Naive thymus-derived CD4-positive, alpha-beta T cell (primary cell): ENCODE results near the gene PMVK. TPM values are rescaled to one million over a fixed set of nuclear protein-coding genes. Genes with fewer than 3 reads are reported as not detected.

Source experiments
- ATAC-seq: fragments of 150-1000 bp; cut with Tn5 transposase; 2 replicates; pipeline ENCODE4 v1.10.0; 2021; ENCODE audit warnings: mild to moderate bottlenecking, moderate library complexity
- CTCF ChIA-PET: fragments of 350-600 bp; sonication (Branson Sonifier 250); formaldehyde crosslinking; loops from one replicate; lab custom pipeline; 2021; ENCODE audit warnings: antibody characterized with exemption; lab: Charles Lee
- POLR2A ChIA-PET: fragments of 350-600 bp; sonication (Branson Sonifier 250); formaldehyde crosslinking; loops from one replicate; lab custom pipeline; 2021; ENCODE audit warnings: antibody characterized with exemption, inconsistent platforms; lab: Charles Lee
- DNase-seq, 9 donors: peaks; one replicate each; pipeline versions ENCODE4 v3.0.0 to v3.0.0-alpha.2; 2020 to 2022; ENCODE audit warnings: mixed read lengths in 1 of 9
- H3K27ac ChIP-seq: one replicate; pipeline ENCODE4 v1.7.0; 2013; ENCODE audit warnings: mild to moderate bottlenecking, low read depth, low read length, moderate library complexity
- H3K27me3 ChIP-seq, 2 donors: one replicate each; pipeline ENCODE4 v1.7.0; 2013; ENCODE audit warnings: low read length in 2 of 2, mild to moderate bottlenecking in 2 of 2, moderate library complexity in 2 of 2; ENCODE audit not compliant: control insufficient read depth in 2 of 2, insufficient read depth in 2 of 2
- H3K36me3 ChIP-seq, 3 experiments: 1 replicate in 2 of 3; 2 replicates in 1 of 3; pipeline ENCODE4 v1.7.0; 2013; ENCODE audit warnings: low read length in 3 of 3, mild to moderate bottlenecking in 3 of 3, moderate library complexity in 1 of 3; ENCODE audit not compliant: insufficient read depth in 3 of 3, control insufficient read depth in 2 of 3
- H3K4me1 ChIP-seq, 2 donors: one replicate each; pipeline ENCODE4 v1.7.0; 2013; ENCODE audit warnings: low read length in 2 of 2, mild to moderate bottlenecking in 2 of 2, moderate library complexity in 1 of 2; ENCODE audit not compliant: control insufficient read depth in 2 of 2, insufficient read depth in 2 of 2
- H3K4me3 ChIP-seq: 2 replicates; pipeline ENCODE4 v1.7.0; 2013; ENCODE audit warnings: mild to moderate bottlenecking, low read length
- H3K9me3 ChIP-seq, 3 experiments: 1 replicate in 2 of 3; 2 replicates in 1 of 3; pipeline ENCODE4 v1.7.0; 2013; ENCODE audit warnings: low read length in 3 of 3; ENCODE audit not compliant: control insufficient read depth in 2 of 3
- H3K27ac Mint-ChIP-seq, 9 donors: one replicate each; pipeline ENCODE4 v1.8.0; 2020 to 2022; ENCODE audit warnings: mixed read lengths in 9 of 9, mild to moderate bottlenecking in 8 of 9, moderate library complexity in 5 of 9, inconsistent platforms in 2 of 9
- H3K27me3 Mint-ChIP-seq, 5 donors: one replicate each; pipeline ENCODE4 v1.8.0; 2021 to 2022; ENCODE audit warnings: mixed read lengths in 5 of 5, mild to moderate bottlenecking in 1 of 5
- H3K36me3 Mint-ChIP-seq, 5 donors: one replicate each; pipeline ENCODE4 v1.8.0; 2020 to 2022; ENCODE audit warnings: mixed read lengths in 5 of 5, mild to moderate bottlenecking in 3 of 5, inconsistent platforms in 1 of 5
- H3K4me1 Mint-ChIP-seq, 7 donors: one replicate each; pipeline ENCODE4 v1.8.0; 2020 to 2022; ENCODE audit warnings: mixed read lengths in 7 of 7, mild to moderate bottlenecking in 3 of 7, inconsistent platforms in 1 of 7
- H3K4me3 Mint-ChIP-seq, 10 donors: one replicate each; pipeline ENCODE4 v1.8.0; 2020 to 2022; ENCODE audit warnings: mild to moderate bottlenecking in 10 of 10, mixed read lengths in 10 of 10, moderate library complexity in 6 of 10, inconsistent platforms in 2 of 10
- H3K9me3 Mint-ChIP-seq, 11 donors: one replicate each; pipeline ENCODE4 v1.8.0; 2020 to 2022; ENCODE audit warnings: mixed read lengths in 11 of 11, mild to moderate bottlenecking in 4 of 11, inconsistent platforms in 1 of 11, moderate library complexity in 1 of 11
- intact Hi-C, 2 donors: fragments of 100-400 bp; cut with micrococcal nuclease; formaldehyde crosslinking; loops; one replicate each; pipeline ENCODE4 v1.15.1; 2023
- polyA plus RNA-seq, 2 donors: library from polyadenylated mRNA; unstranded; fragments of 300-500 nt; fragmentation: Illumina TruSeq; gene quantifications; one replicate each; pipeline ENCODE4 v1.2.3, GENCODE V29; 2021
- total RNA-seq, 6 experiments: library from RNA in 5 of 6; stranded (reverse) in 5 of 6; gene quantifications; 1 replicate in 5 of 6; 2 replicates in 1 of 6; pipeline ENCODE4 v1.2.3 and lab custom pipeline; 2021 to 2026

Gene PMVK
- total and polyA plus RNA-seq, 7 experiments from 2014 or later, result 11.3 to 41.4 (median 14.0) TPM

GRCh38 chr1:154937085-154937987 lies 817 bp upstream of the PMVK start:
- peak; percentile 85 for ATAC-seq
- Histone ChIP-seq H3K9me3 (no peaks in the 10 kb centered on the region), H3K4me3 (peak overlapping the region; percentile 68), H3K27me3 (no peaks in the 10 kb centered on the region), H3K27ac (peak overlapping the region; percentile 97), H3K4me1 (peaks cover 32 to 44% of the 10 kb centered on the region in 2 donors), H3K36me3 (no peaks in the 10 kb centered on the region)
- CTCF ChIA-PET, result interaction anchor here (0.8 to 2.0 kb wide), 10 partner anchors 12 to 103 kb away, joined by 3 to 10 read pairs (median 4); partner anchors contain the start of genes FLAD1, PBXIP1 and PYGO2
- Mint-ChIP-seq H3K9me3 (peaks cover 0 to 2% (median 0%) of the 10 kb centered on the region in 11 donors), H3K36me3 (peaks cover 0 to 8% (median 0%) of the 10 kb centered on the region in 5 donors), H3K4me1 (peaks cover 43 to 75% (median 57%) of the 10 kb centered on the region in 7 donors), H3K27me3 (no peaks in the 10 kb centered on the region), H3K4me3 (peak overlapping the region; percentile 86 to 99 (median 95)), H3K27ac (peak overlapping the region; percentile 96 to 100 (median 99))
- intact Hi-C loops, result loop anchor here (1.0 to 10.0 kb wide), 22 partner anchors 18 to 717 kb away; partner anchors contain the start of genes ADAR (in 2 of the 2), EFNA4 (in 2 of the 2), UBAP2L (in 2 of the 2) and ZBTB7B (in 2 of the 2)
- POLR2A ChIA-PET, result interaction anchor here (0.5 to 4.1 kb wide), 18 partner anchors 8 to 332 kb away, joined by 3 to 93 read pairs (median 4); partner anchors contain the start of genes FLAD1, PBXIP1 and PYGO2
- DNase-seq, result peak in 8 of 9 donors; percentile 84 to 98 (median 96)

- H3K4me3 ChIP-seq, result peak overlapping the region; percentile 68
- Mint-ChIP-seq H3K27me3 (no peaks in the 10 kb centered on the region), H3K4me3 (peak overlapping the region; percentile 86 to 99 (median 95)), H3K27ac (peak overlapping the region; percentile 96 to 100 (median 99)), H3K36me3 (peaks cover 0 to 9% (median 0%) of the 10 kb centered on the region in 5 donors), H3K4me1 (peaks cover 37 to 61% (median 47%) of the 10 kb centered on the region in 7 donors), H3K9me3 (peaks cover 0 to 2% (median 0%) of the 10 kb centered on the region in 11 donors)
- peaks cover 0 to 3% (median 0%) of the 10 kb centered on the region in 3 experiments for H3K36me3 ChIP-seq
- DNase-seq (no peak), ATAC-seq (no peak)
- H3K4me1 ChIP-seq, result peaks cover 22 to 32% of the 10 kb centered on the region in 2 donors
- H3K27me3 ChIP-seq, result no peaks in the 10 kb centered on the region
- intact Hi-C loops, result loop anchor here (1.0 to 10.0 kb wide), 14 partner anchors 67 to 715 kb away; partner anchors contain the start of genes UBAP2L (in 2 of the 2), ADAR (in 1 of the 2), AQP10 (in 1 of the 2) and ATP8B2 (in 1 of the 2)
- H3K27ac ChIP-seq, result peak overlapping the region; percentile 97
- ChIA-PET POLR2A (interaction anchor here (0.6 to 4.1 kb wide), 19 partner anchors 8 to 331 kb away, joined by 3 to 93 read pairs (median 4); partner anchors contain the start of genes CKS1B, PBXIP1 and PYGO2), CTCF (interaction anchor here (0.7 to 2.0 kb wide), 16 partner anchors 9 to 376 kb away, joined by 3 to 10 read pairs (median 5); partner anchors contain the start of genes FLAD1, LENEP, PBXIP1 and PYGO2)
- H3K9me3 ChIP-seq, result no peaks in the 10 kb centered on the region
These were observed 567 bp downstream of the PMVK start for GRCh38 chr1:154935749-154936554.

GRCh38 chr1:154934358-154934948 lies 2.1 kb downstream of the PMVK start:
- Histone ChIP-seq H3K27me3 (no peaks in the 10 kb centered on the region), H3K36me3 (peaks cover 0 to 10% (median 0%) of the 10 kb centered on the region in 3 experiments), H3K9me3 (no peaks in the 10 kb centered on the region), H3K27ac (no peak overlapping the region), H3K4me1 (peaks cover 13 to 20% of the 10 kb centered on the region in 2 donors), H3K4me3 (no peak overlapping the region)
- DNase-seq (no peak), ATAC-seq (no peak)
- H3K4me1 Mint-ChIP-seq, result peaks cover 28 to 50% (median 36%) of the 10 kb centered on the region in 7 donors
- peaks cover 0 to 2% (median 0%) of the 10 kb centered on the region in 11 donors for H3K9me3 Mint-ChIP-seq
- CTCF ChIA-PET, result interaction anchor here (0.6 kb wide), 1 partner anchor 9 kb away, joined by 3 read pairs; no protein-coding TSS in a partner anchor
- H3K36me3 Mint-ChIP-seq, result peaks cover 0 to 9% (median 0%) of the 10 kb centered on the region in 5 donors
- H3K27ac Mint-ChIP-seq, result peak overlapping the region in 4 of 9 donors; percentile 17 to 38 (median 24)
- intact Hi-C loops, result loop anchor here in 1 of 2 donors (10.0 kb wide), 1 partner anchor 610 kb away; the partner anchor contains the start of genes AQP10 and ATP8B2
- POLR2A ChIA-PET, result interaction anchor here (0.6 to 4.1 kb wide), 3 partner anchors 19 to 797 kb away, joined by 3 to 93 read pairs (median 3); partner anchors contain the start of gene PBXIP1
- peak overlapping the region in 9 of 10 donors; percentile 11 to 89 (median 34) for H3K4me3 Mint-ChIP-seq
- no peaks in the 10 kb centered on the region for H3K27me3 Mint-ChIP-seq

- ChIA-PET POLR2A (interaction anchor here (0.8 kb wide), 1 partner anchor 207 kb away, joined by 3 read pairs; no protein-coding TSS in a partner anchor), CTCF (interaction anchor here (0.7 to 0.9 kb wide), 2 partner anchors 12 to 372 kb away, joined by 3 read pairs; no protein-coding TSS in a partner anchor)
- Histone ChIP-seq H3K4me1 (peaks cover 7 to 11% of the 10 kb centered on the region in 2 donors), H3K4me3 (no peak overlapping the region), H3K9me3 (no peaks in the 10 kb centered on the region), H3K36me3 (peaks cover 0 to 28% (median 5%) of the 10 kb centered on the region in 3 experiments), H3K27me3 (no peaks in the 10 kb centered on the region), H3K27ac (no peak overlapping the region)
- no peak for ATAC-seq
- no peak overlapping the region for H3K27ac Mint-ChIP-seq
- peaks cover 16 to 28% (median 22%) of the 10 kb centered on the region in 7 donors for H3K4me1 Mint-ChIP-seq
- no peak for DNase-seq
- no peaks in the 10 kb centered on the region for H3K27me3 Mint-ChIP-seq
- intact Hi-C loops, result loop anchor here in 1 of 2 donors (10.0 kb wide), 1 partner anchor 607 kb away; the partner anchor contains the start of genes AQP10 and ATP8B2
- peaks cover 6 to 21% (median 10%) of the 10 kb centered on the region in 5 donors for H3K36me3 Mint-ChIP-seq
- H3K9me3 Mint-ChIP-seq, result no peaks in the 10 kb centered on the region
- H3K4me3 Mint-ChIP-seq, result no peak overlapping the region
These were observed 4.5 kb downstream of the PMVK start for GRCh38 chr1:154931940-154932487.

DNA sequence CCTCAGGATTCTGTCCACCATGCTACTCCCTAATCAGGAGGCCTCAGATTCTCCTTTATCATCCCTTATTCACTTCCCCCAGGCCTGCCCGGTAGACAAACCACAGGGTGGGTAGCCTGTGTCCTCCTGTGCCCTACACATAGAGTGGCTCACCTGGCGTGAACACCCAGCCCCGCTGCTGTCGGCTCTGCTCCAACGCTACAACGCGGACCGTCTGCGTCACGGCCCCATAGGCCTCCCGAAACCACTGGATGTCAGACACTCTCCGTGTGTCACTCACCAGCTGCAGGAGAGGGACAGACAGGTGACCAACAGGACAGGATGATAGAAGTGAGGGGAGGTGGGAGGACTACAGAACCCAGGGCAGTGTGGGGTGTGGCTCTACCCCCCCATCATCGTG lies 10.3 kb downstream of the PMVK start:
- Mint-ChIP-seq H3K4me1 (peaks cover 0 to 15% (median 5%) of the 10 kb centered on the region in 7 donors), H3K27ac (peak overlapping the region in 1 of 9 donors; percentile 78), H3K4me3 (no peak overlapping the region), H3K36me3 (peaks cover 11 to 55% (median 20%) of the 10 kb centered on the region in 5 donors), H3K27me3 (no peaks in the 10 kb centered on the region), H3K9me3 (no peaks in the 10 kb centered on the region)
- no peaks in the 10 kb centered on the region for H3K9me3 ChIP-seq
- no peaks in the 10 kb centered on the region for H3K27me3 ChIP-seq
- intact Hi-C loops, result no loop called here
- no peak overlapping the region for H3K27ac ChIP-seq
- DNase-seq (no peak), ATAC-seq (peak; percentile 10)
- ChIA-PET CTCF (interaction anchor here (0.7 kb wide), 1 partner anchor 90 kb away, joined by 3 read pairs; no protein-coding TSS in a partner anchor), POLR2A (interaction anchor here (1.1 kb wide), 1 partner anchor 30 kb away, joined by 3 read pairs; the partner anchor contains the start of gene PBXIP1)
- H3K36me3 ChIP-seq, result peaks cover 0 to 69% (median 10%) of the 10 kb centered on the region in 3 experiments
- no peak overlapping the region for H3K4me3 ChIP-seq
- no peaks in the 10 kb centered on the region for H3K4me1 ChIP-seq
